GM12878 (cell line): Measurements from ENCODE around the gene LASP1NB.

Source experiments
- ATAC-seq: fragments of 200-7000 bp; cut with Tn5 transposase; 3 replicates; pipeline ENCODE4 v1.9.1; 2020; ENCODE audit warnings: mild to moderate bottlenecking, moderate library complexity
- BruUV-seq: library from RNA; stranded (reverse); fragments of 400-500 nt; replicated peaks from 2 replicates; lab custom pipeline; 2021; lab: Mats Ljungman, UMichigan
- CTCF ChIA-PET: fragments of 300-600 bp; sonication (Branson Sonifier 250); formaldehyde crosslinking; extraction: SDS; loops from one replicate; lab custom pipeline; 2021; ENCODE audit warnings: inconsistent platforms; lab: Yijun Ruan, JAX
- POLR2A ChIA-PET: fragments of 350-600 bp; formaldehyde crosslinking; extraction: SDS; loops from one replicate; lab custom pipeline; 2021; ENCODE audit warnings: inconsistent platforms; lab: Charles Lee
- RAD21 ChIA-PET: fragments of 300-600 bp; sonication (Branson Sonifier 250); formaldehyde crosslinking; loops from one replicate; lab custom pipeline; 2023; ENCODE audit warnings: antibody characterized with exemption; ENCODE audit not compliant: unreplicated experiment; lab: Charles Lee
- SMC1A ChIA-PET: fragments of 300-600 bp; sonication (Branson Sonifier 250); formaldehyde crosslinking; loops from one replicate; lab custom pipeline; 2023; ENCODE audit not compliant: unreplicated experiment, uncharacterized antibody; lab: Charles Lee
- DNase-seq: peaks from one replicate; pipeline ENCODE4 v3.0.0-alpha.2; 2011; ENCODE audit warnings: low read depth, low spot score
- FAIRE-seq: peaks from 3 replicates; lab custom pipeline; 2011; peaks lifted over from hg19 to GRCh38; lab: Jason Lieb, UNC
- H2AFZ ChIP-seq: 2 replicates; pipeline ENCODE4 v1.6.0; 2011; ENCODE audit warnings: low read depth, low read length, control low read depth; ENCODE audit not compliant: control insufficient read depth
- H3K27ac ChIP-seq: 2 replicates; pipeline ENCODE4 v1.5.1; 2011; ENCODE audit warnings: control low read depth; ENCODE audit not compliant: control insufficient read depth, insufficient read depth
- H3K27me3 ChIP-seq, 2 experiments: replicated peaks in 1 of 2; 2 replicates each; pipeline versions ENCODE4 v1.6.0 to v1.6.1; 2011; ENCODE audit warnings: low read length in 1 of 2; ENCODE audit not compliant: control insufficient read depth in 2 of 2, insufficient read depth in 2 of 2
- H3K36me3 ChIP-seq, 2 experiments: 2 replicates each; pipeline ENCODE4 v1.5.1; 2011; ENCODE audit warnings: low read length in 1 of 2; ENCODE audit not compliant: control insufficient read depth in 2 of 2, insufficient read depth in 2 of 2
- H3K4me1 ChIP-seq: 2 replicates; pipeline ENCODE4 v1.6.1; 2011; ENCODE audit warnings: mild to moderate bottlenecking, low read length, moderate library complexity, mixed read lengths; ENCODE audit not compliant: control insufficient read depth, insufficient read depth
- H3K4me2 ChIP-seq: 2 replicates; pipeline ENCODE4 v1.6.0; 2011; ENCODE audit warnings: control low read depth; ENCODE audit not compliant: control insufficient read depth, insufficient read depth
- H3K4me3 ChIP-seq: fragments of 200-600 bp; sonication (generic); 2 replicates; pipeline ENCODE4 v1.5.1; 2016
- H3K79me2 ChIP-seq: 2 replicates; pipeline ENCODE4 v1.6.0; 2011; ENCODE audit warnings: low read length; ENCODE audit not compliant: control insufficient read depth, insufficient read depth
- H3K9ac ChIP-seq: 2 replicates; pipeline ENCODE4 v1.8.0; 2011; ENCODE audit warnings: low read length, control low read depth, mixed read lengths; ENCODE audit not compliant: control insufficient read depth, insufficient read depth
- H3K9me3 ChIP-seq: replicated peaks from 3 replicates; pipeline ENCODE4 v1.5.1; 2011; ENCODE audit warnings: mild to moderate bottlenecking, low read length; ENCODE audit not compliant: control insufficient read depth, insufficient read depth
- H4K20me1 ChIP-seq: 2 replicates; pipeline ENCODE4 v1.6.0; 2011; ENCODE audit not compliant: control insufficient read depth, insufficient read depth
- BHLHE40 ChIP-seq, 2 experiments: fragments of 450-650 bp in 1 of 2; IDR thresholded peaks; 2 replicates each; pipeline ENCODE4 v1.6.1; 2011 to 2017; ENCODE audit warnings: low read depth in 2 of 2, borderline replicate concordance in 1 of 2, improper control_type of control experiment in 1 of 2, low read length in 1 of 2, mild to moderate bottlenecking in 1 of 2
- BRCA1 ChIP-seq: IDR thresholded peaks from 2 replicates; pipeline ENCODE4 v1.6.1; 2011; ENCODE audit warnings: low read depth, low read length, improper control_type of control experiment
- FOXK2 ChIP-seq: fragments of 450-650 bp; IDR thresholded peaks from 2 replicates; pipeline ENCODE4 v1.6.1; 2017; ENCODE audit warnings: mild to moderate bottlenecking, moderate library complexity
- HDAC6 ChIP-seq: fragments of 200-600 bp; sonication (generic); IDR thresholded peaks from one replicate; pipeline ENCODE4 v1.8.0; 2017; ENCODE audit warnings: antibody characterized with exemption; ENCODE audit not compliant: unreplicated experiment
- MAX ChIP-seq: IDR thresholded peaks from 2 replicates; pipeline ENCODE4 v1.6.1; 2012; ENCODE audit warnings: low read depth, low read length, improper control_type of control experiment
- MTA2 ChIP-seq: fragments of 450-650 bp; IDR thresholded peaks from 2 replicates; pipeline ENCODE4 v1.6.1; 2016; ENCODE audit warnings: low read depth, mild to moderate bottlenecking, moderate library complexity
- NRF1 ChIP-seq: conservative IDR thresholded peaks from 2 replicates; pipeline ENCODE4 v1.6.1; 2011; ENCODE audit warnings: mild to moderate bottlenecking, low read depth, low read length, improper control_type of control experiment
- POLR2AphosphoS5 ChIP-seq: IDR thresholded peaks from 2 replicates; pipeline ENCODE4 v1.6.1; 2011; ENCODE audit warnings: mild to moderate bottlenecking, low read length, inconsistent platforms
- RBBP5 ChIP-seq: fragments of 200-600 bp; sonication (generic); conservative IDR thresholded peaks from 2 replicates; pipeline ENCODE4 v1.6.1; 2016
- RELA ChIP-seq: fragments of 450-650 bp; IDR thresholded peaks from 2 replicates; pipeline ENCODE4 v1.8.0; 2014; ENCODE audit warnings: borderline replicate concordance; ENCODE audit not compliant: partially characterized antibody
- SMARCA5 ChIP-seq: fragments of 450-650 bp; IDR thresholded peaks from 2 replicates; pipeline ENCODE4 v1.6.1; 2017; ENCODE audit warnings: mild to moderate bottlenecking
- SREBF2 ChIP-seq: IDR thresholded peaks from 2 replicates; pipeline ENCODE4 v1.6.1; 2012; ENCODE audit warnings: mild to moderate bottlenecking, low read length
- STAT1 ChIP-seq: fragments of 450-650 bp; conservative IDR thresholded peaks from 2 replicates; pipeline ENCODE4 v1.6.1; 2014; ENCODE audit warnings: antibody characterized with exemption, mild to moderate bottlenecking
- WGBS: methylation state at CpG from one replicate; pipeline ENCODE4 v1.1.6; 2016; ENCODE audit warnings: low lambda C conversion rate; ENCODE audit not compliant: insufficient replicate concordance, insufficient coverage; ENCODE audit errors: missing lambda C conversion rate; 5-methylcytosine and 5-hydroxymethylcytosine counted together
- in situ Hi-C: fragments of 300-500 bp; cut with MboI; formaldehyde crosslinking; loops from 9 replicates; pipeline ENCODE4 v1.14.3; 2018; ENCODE audit warnings: mixed read lengths
- intact Hi-C: fragments of 100-400 bp; cut with micrococcal nuclease; formaldehyde crosslinking; loops from one replicate; pipeline ENCODE4 v1.14.2; 2022; ENCODE audit not compliant: unreplicated experiment
- TF ChIP-seq, protein P1 (sequence below): fragments of 450-650 bp; IDR thresholded peaks from 2 replicates; pipeline ENCODE4 v1.6.1; 2018; ENCODE audit warnings: borderline replicate concordance, mild to moderate bottlenecking; ENCODE audit not compliant: partially characterized antibody

The LASP1NB gene

GRCh38 chr17:38914741-38915638 is 10.4 kb upstream of the LASP1NB start:
- H3K4me2 ChIP-seq = no peak overlapping the region
- H3K27me3 ChIP-seq = no peaks in the 10 kb centered on the region
- intact Hi-C loops = no loop called here
- no peak overlapping the region for H3K4me3 ChIP-seq
- ChIA-PET RAD21 (no interaction called here), CTCF (interaction anchor here (1.6 kb wide), 1 partner anchor 11 kb away, joined by 3 read pairs; the partner anchor contains the start of gene LASP1NB), SMC1A (interaction anchor here (0.6 to 1.7 kb wide), 2 partner anchors 9 to 43 kb away, joined by 3 to 4 read pairs; no protein-coding TSS in a partner anchor), POLR2A (interaction anchor here (0.5 kb wide), 1 partner anchor 332 kb away, joined by 3 read pairs; no protein-coding TSS in a partner anchor)
- no TSS peak for BruUV-seq
- no peaks in the 10 kb centered on the region for H3K79me2 ChIP-seq
- H3K36me3 ChIP-seq = peaks cover 14 to 36% of the 10 kb centered on the region in 2 experiments
- WGBS = 93% methylated on average over 20 of the region's 20 CpGs
- H3K9ac ChIP-seq = no peak overlapping the region
- H3K27ac ChIP-seq = no peak overlapping the region
- in situ Hi-C loops = no loop called here
- H3K4me1 ChIP-seq = no peaks in the 10 kb centered on the region
- H4K20me1 ChIP-seq = no peaks in the 10 kb centered on the region
- no peak overlapping the region for H2AFZ ChIP-seq
- no peak for ATAC-seq
- no peak for FAIRE-seq
- no peak for TF ChIP-seq STAT1
- no peak for TF ChIP-seq NRF1
- TF ChIP-seq RELA = no peak
- TF ChIP-seq SREBF2 = no peak
- TF ChIP-seq BRCA1 = no peak
- no peak for TF ChIP-seq FOXK2
- TF ChIP-seq, all 136 proteins: peak for 0
- H3K9me3 ChIP-seq = no peaks in the 10 kb centered on the region
- DNase-seq = no peak

- ATAC-seq = no peak
- 90% methylated on average over 7 of the region's 7 CpGs for WGBS
- no peak for TF ChIP-seq HDAC6
- TF ChIP-seq POLR2AphosphoS5 = no peak
- no peak for TF ChIP-seq MTA2
- TF ChIP-seq, protein P1, sequence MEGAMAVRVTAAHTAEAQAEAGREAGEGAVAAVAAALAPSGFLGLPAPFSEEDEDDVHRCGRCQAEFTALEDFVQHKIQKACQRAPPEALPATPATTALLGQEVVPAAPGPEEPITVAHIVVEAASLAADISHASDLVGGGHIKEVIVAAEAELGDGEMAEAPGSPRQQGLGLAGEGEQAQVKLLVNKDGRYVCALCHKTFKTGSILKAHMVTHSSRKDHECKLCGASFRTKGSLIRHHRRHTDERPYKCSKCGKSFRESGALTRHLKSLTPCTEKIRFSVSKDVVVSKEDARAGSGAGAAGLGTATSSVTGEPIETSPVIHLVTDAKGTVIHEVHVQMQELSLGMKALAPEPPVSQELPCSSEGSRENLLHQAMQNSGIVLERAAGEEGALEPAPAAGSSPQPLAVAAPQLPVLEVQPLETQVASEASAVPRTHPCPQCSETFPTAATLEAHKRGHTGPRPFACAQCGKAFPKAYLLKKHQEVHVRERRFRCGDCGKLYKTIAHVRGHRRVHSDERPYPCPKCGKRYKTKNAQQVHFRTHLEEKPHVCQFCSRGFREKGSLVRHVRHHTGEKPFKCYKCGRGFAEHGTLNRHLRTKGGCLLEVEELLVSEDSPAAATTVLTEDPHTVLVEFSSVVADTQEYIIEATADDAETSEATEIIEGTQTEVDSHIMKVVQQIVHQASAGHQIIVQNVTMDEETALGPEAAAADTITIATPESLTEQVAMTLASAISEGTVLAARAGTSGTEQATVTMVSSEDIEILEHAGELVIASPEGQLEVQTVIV = no peak
- no peak for TF ChIP-seq BHLHE40 (IDR thresholded peaks at IDR 0.05; ENCODE audit: borderline replicate concordance in 1 of 2, low read depth in 2 of 2, low read length in 1 of 2)
- TF ChIP-seq SMARCA5 = no peak
- TF ChIP-seq MAX = no peak
- TF ChIP-seq RBBP5 = no peak
Observed at GRCh38 chr17:38915639-38915995, 9.8 kb upstream of the LASP1NB start.

More at GRCh38 chr17:38915639-38915995, 9.8 kb upstream of the LASP1NB start:
- Histone ChIP-seq H3K9ac (no peak overlapping the region), H4K20me1 (no peaks in the 10 kb centered on the region), H3K79me2 (no peaks in the 10 kb centered on the region), H3K4me3 (no peak overlapping the region), H3K9me3 (no peaks in the 10 kb centered on the region), H3K4me2 (no peak overlapping the region), H3K4me1 (no peaks in the 10 kb centered on the region), H3K27me3 (no peaks in the 10 kb centered on the region), H2AFZ (no peak overlapping the region), H3K27ac (no peak overlapping the region), H3K36me3 (peaks cover 14 to 36% of the 10 kb centered on the region in 2 experiments)
- in situ Hi-C loops (no loop called here), intact Hi-C loops (no loop called here)
- ChIA-PET CTCF (interaction anchor here (1.6 kb wide), 1 partner anchor 10 kb away, joined by 3 read pairs; the partner anchor contains the start of gene LASP1NB), RAD21 (no interaction called here), SMC1A (interaction anchor here (0.6 kb wide), 1 partner anchor 9 kb away, joined by 3 read pairs; no protein-coding TSS in a partner anchor), POLR2A (no interaction called here)
- DNase-seq (no peak), FAIRE-seq (no peak)
- no TSS peak for BruUV-seq
